Keratinocyte (primary cell): ENCODE data around the gene KLRK1.
"Not testable (repeated sequence)": the region's sequence is repeated elsewhere in the genome, so short reads cannot be mapped to it uniquely, and the experiment has no call there.

Experiments used
- CTCF ChIP-seq, 3 experiments: IDR thresholded peaks in 1 of 3; conservative IDR thresholded peaks in 1 of 3; optimal IDR thresholded peaks in 1 of 3; 2 replicates in 2 of 3; 3 replicates in 1 of 3; pipeline versions ENCODE3 to v1.5.1; 2011; ENCODE audit warnings: low read length in 3 of 3, mild to moderate bottlenecking in 3 of 3, moderate library complexity in 2 of 3, control low read depth in 1 of 3, inconsistent platforms in 1 of 3; ENCODE audit not compliant: insufficient read depth in 2 of 3; ENCODE audit errors: extremely low read depth in 1 of 3
- EZH2 ChIP-seq: IDR thresholded peaks from one replicate; pipeline ENCODE4 v1.6.1; 2012; ENCODE audit warnings: inconsistent platforms, mild to moderate bottlenecking, low read length, moderate library complexity

- not testable (repeated sequence) for TF ChIP-seq CTCF (optimal IDR thresholded peaks at IDR 0.05 in 1 of 3, IDR thresholded peaks at IDR 0.05 in 1 of 3, conservative IDR thresholded peaks at IDR 0.05 in 1 of 3; ENCODE audit: extremely low read depth in 1 of 3, insufficient read depth in 2 of 3, low read length in 3 of 3); EZH2
Measured at GRCh38 chr12:10378737-10379136, 11.1 kb downstream of the KLRK1 start.
